ENCODE data around the gene B3GNT9. TPM values are rescaled to one million over a fixed set of nuclear protein-coding genes. Genes with fewer than 3 reads are reported as not detected.
A peak's percentile ranks its signal among the peaks of the same experiment; 100 is the strongest.

The B3GNT9 gene
- total RNA-seq, 1 experiment from 2014 or later: 3.8 TPM

DNA sequence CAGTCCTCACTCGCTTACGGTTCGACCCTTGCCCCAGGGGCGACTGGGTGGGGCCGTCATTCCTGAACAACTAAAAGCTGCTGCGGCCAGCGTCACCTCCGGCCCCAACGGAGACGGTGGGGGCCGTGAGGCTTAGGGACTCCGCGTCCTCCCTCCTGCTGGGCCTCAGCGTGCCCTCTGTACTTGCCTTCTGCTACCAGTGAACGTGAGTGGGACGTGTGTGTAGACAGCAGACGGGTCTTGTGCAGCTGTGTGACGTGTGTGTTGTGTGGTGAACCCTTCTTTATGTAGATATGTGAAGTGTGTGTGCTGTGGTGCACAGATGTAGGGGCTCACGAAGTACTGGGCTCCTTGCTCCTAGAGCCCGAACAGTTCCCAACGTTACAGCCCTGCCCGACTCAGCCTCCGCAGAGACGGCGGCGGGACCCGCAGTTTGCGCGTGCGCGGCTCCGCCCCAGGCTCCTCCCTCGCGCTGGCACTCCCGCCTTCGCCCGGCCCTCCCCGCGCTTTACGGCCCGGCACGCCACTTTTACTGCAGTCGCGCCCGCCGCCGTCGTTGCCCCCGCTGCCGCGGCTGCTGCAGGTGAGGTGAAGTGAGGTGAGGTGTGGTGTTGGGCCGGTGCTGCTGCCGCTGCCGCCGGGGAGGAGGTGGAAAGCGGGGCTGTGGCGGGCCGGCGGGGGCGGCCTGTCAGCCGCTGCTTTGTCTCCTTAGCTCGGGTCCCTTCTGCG lies 41.2 kb downstream of the B3GNT9 start, which contains the start of gene PHAF1:
Gene PHAF1, plus strand, starts transcription at position 535 of the 729 bp plus-strand sequence. CDS start 235 bp downstream, outside the sequence.
- BruUV-seq (replicated peaks): no TSS peak
- DNase-seq (ENCODE audit: low read depth, low spot score): peak; percentile 71
- H3K36me3 ChIP-seq (ENCODE audit: control insufficient read depth in 1 of 2, insufficient read depth in 2 of 2, low read length in 2 of 2): no peaks in the 10 kb centered on the region
- peaks cover 14 to 44% of the 10 kb centered on the region in 2 experiments; a peak in 3 of 4 replicates for H3K4me1 ChIP-seq (ENCODE audit: control insufficient read depth in 1 of 2, insufficient read depth in 2 of 2, low read length in 2 of 2)
- ChIA-PET CTCF (no interaction called here), POLR2A (no interaction called here), RAD21 (ENCODE audit: low non-redundant PET in 1 of 2, low total read pairs in 2 of 2, uncharacterized antibody in 2 of 2, unreplicated experiment in 2 of 2) (interaction anchor here in 1 of 2 experiments (1.1 kb wide), 1 partner anchor 92 kb away, joined by 3 read pairs; no protein-coding TSS in a partner anchor)
- peak within 1 kb of the TSS; percentile 68 to 81 for H3K4me3 ChIP-seq (replicated peaks in 1 of 2; ENCODE audit: low read depth in 1 of 2, low read length in 2 of 2)
- peak; percentile 93 for ATAC-seq
- H4K20me1 ChIP-seq (ENCODE audit: insufficient read depth): no peaks in the 10 kb centered on the region
- no peaks in the 10 kb centered on the region for H3K27me3 ChIP-seq (ENCODE audit: insufficient read depth, low read length)
- H3K9me2 ChIP-seq (ENCODE audit: insufficient read depth): no peaks in the 10 kb centered on the region
- H3K4me2 ChIP-seq (ENCODE audit: low read length): peak within 1 kb of the TSS; percentile 99
- peaks cover 45% of the 10 kb centered on the region for H3K79me2 ChIP-seq (ENCODE audit: insufficient read depth, low read length)
- TF ChIP-seq POLR2AphosphoS5 (IDR thresholded peaks at IDR 0.05; ENCODE audit: low read depth, low read length): peak; percentile 95
- TF ChIP-seq POLR2A (IDR thresholded peaks at IDR 0.05; ENCODE audit: borderline replicate concordance, extremely low read depth, insufficient read depth, insufficient read length): peak; percentile 97
- 0 out of 2 replicates have a peak, but pooled peaks have one; percentile 68 for TF ChIP-seq SIN3A (IDR thresholded peaks at IDR 0.05; ENCODE audit: low read depth)
- TF ChIP-seq YY1 (IDR thresholded peaks at IDR 0.05; ENCODE audit: extremely low read depth, insufficient replicate concordance, low read depth, low read length): no peak
- TF ChIP-seq ZFX (IDR thresholded peaks at IDR 0.05): peak; percentile 25; the same call in 1 of the 2 replicates
- no peak for TF ChIP-seq RAD21 (IDR thresholded peaks at IDR 0.05; ENCODE audit: low read depth)
- no peak within 1 kb of the TSS for H2AFZ ChIP-seq (ENCODE audit: low read depth, low read length, poor library complexity, severe bottlenecking)
- intact Hi-C loops (cut with micrococcal nuclease): loop anchor here (10.0 kb wide), 1 partner anchor 215 kb away; no protein-coding TSS in a partner anchor
- H3K9me3 ChIP-seq (ENCODE audit: control insufficient read depth in 1 of 2, insufficient read depth in 1 of 2, low read depth in 1 of 2, low read length in 2 of 2): no peaks in the 10 kb centered on the region
- peak within 1 kb of the TSS; percentile 81 for H3K9ac ChIP-seq (ENCODE audit: low read length)
- H3K27ac ChIP-seq (ENCODE audit: low read depth, low read length): peak within 1 kb of the TSS; percentile 53

DNA sequence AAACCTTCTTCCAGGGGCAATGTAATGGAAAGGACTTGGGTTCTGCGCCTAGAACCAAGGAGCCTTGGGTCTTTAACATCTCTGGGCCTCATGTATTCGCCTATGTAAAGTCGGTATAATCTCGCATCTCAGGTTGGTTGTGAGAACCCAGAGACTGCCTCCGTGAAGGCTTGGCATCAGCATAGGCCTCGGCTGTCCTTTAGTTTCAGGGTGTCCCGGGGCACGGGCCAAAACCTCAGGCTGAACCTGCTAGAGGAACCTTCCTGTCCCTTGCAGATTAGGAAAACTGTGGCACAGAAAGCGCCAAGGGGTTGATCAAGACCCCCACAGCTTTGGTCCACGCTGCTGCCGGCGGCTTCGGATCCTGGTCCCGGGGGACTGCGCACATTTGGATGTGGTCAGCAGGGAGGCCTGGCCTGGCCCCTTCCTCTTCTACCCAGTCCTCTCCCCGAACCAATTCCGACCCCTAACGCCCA lies 41.8 kb downstream of the B3GNT9 start:
- Histone ChIP-seq H3K9ac (ENCODE audit: low read length) (peak overlapping the region; percentile 81), H2AFZ (ENCODE audit: low read depth, low read length, poor library complexity, severe bottlenecking) (no peak overlapping the region), H3K36me3 (ENCODE audit: control insufficient read depth in 1 of 2, insufficient read depth in 2 of 2, low read length in 2 of 2) (no peaks in the 10 kb centered on the region), H3K4me3 (replicated peaks in 1 of 2; ENCODE audit: low read depth in 1 of 2, low read length in 2 of 2) (peak overlapping the region; percentile 68 to 81), H3K9me3 (ENCODE audit: control insufficient read depth in 1 of 2, insufficient read depth in 1 of 2, low read depth in 1 of 2, low read length in 2 of 2) (no peaks in the 10 kb centered on the region), H3K4me2 (ENCODE audit: low read length) (peak overlapping the region; percentile 99), H4K20me1 (ENCODE audit: insufficient read depth) (no peaks in the 10 kb centered on the region), H3K27ac (ENCODE audit: low read depth, low read length) (peak overlapping the region; percentile 53), H3K27me3 (ENCODE audit: insufficient read depth, low read length) (no peaks in the 10 kb centered on the region), H3K9me2 (ENCODE audit: insufficient read depth) (no peaks in the 10 kb centered on the region), H3K4me1 (ENCODE audit: control insufficient read depth in 1 of 2, insufficient read depth in 2 of 2, low read length in 2 of 2) (peaks cover 14 to 43% of the 10 kb centered on the region in 2 experiments; a peak in 3 of 4 replicates), H3K79me2 (ENCODE audit: insufficient read depth, low read length) (peaks cover 39% of the 10 kb centered on the region)
- no TSS peak for BruUV-seq (replicated peaks)
- ATAC-seq (no peak), DNase-seq (ENCODE audit: low read depth, low spot score) (no peak)
- ChIA-PET POLR2A (no interaction called here), CTCF (no interaction called here), RAD21 (ENCODE audit: low non-redundant PET in 1 of 2, low total read pairs in 2 of 2, uncharacterized antibody in 2 of 2, unreplicated experiment in 2 of 2) (interaction anchor here in 1 of 2 experiments (1.1 kb wide), 1 partner anchor 91 kb away, joined by 3 read pairs; no protein-coding TSS in a partner anchor)
- intact Hi-C loops (cut with micrococcal nuclease): loop anchor here (10.0 kb wide), 1 partner anchor 214 kb away; no protein-coding TSS in a partner anchor
- TF ChIP-seq, protein P1, sequence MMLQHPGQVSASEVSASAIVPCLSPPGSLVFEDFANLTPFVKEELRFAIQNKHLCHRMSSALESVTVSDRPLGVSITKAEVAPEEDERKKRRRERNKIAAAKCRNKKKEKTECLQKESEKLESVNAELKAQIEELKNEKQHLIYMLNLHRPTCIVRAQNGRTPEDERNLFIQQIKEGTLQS (IDR thresholded peaks at IDR 0.05): no peak
- TF ChIP-seq, protein P2, sequence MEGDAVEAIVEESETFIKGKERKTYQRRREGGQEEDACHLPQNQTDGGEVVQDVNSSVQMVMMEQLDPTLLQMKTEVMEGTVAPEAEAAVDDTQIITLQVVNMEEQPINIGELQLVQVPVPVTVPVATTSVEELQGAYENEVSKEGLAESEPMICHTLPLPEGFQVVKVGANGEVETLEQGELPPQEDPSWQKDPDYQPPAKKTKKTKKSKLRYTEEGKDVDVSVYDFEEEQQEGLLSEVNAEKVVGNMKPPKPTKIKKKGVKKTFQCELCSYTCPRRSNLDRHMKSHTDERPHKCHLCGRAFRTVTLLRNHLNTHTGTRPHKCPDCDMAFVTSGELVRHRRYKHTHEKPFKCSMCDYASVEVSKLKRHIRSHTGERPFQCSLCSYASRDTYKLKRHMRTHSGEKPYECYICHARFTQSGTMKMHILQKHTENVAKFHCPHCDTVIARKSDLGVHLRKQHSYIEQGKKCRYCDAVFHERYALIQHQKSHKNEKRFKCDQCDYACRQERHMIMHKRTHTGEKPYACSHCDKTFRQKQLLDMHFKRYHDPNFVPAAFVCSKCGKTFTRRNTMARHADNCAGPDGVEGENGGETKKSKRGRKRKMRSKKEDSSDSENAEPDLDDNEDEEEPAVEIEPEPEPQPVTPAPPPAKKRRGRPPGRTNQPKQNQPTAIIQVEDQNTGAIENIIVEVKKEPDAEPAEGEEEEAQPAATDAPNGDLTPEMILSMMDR (IDR thresholded peaks at IDR 0.05 in 2 of 3, conservative IDR thresholded peaks at IDR 0.05 in 1 of 3; ENCODE audit: borderline replicate concordance in 1 of 3, insufficient read depth in 1 of 3, low read depth in 2 of 3, low read length in 2 of 3): no peak
- TF ChIP-seq RAD21 (IDR thresholded peaks at IDR 0.05; ENCODE audit: low read depth) (no peak), POLR2AphosphoS5 (IDR thresholded peaks at IDR 0.05; ENCODE audit: low read depth, low read length) (no peak), ELF1 (IDR thresholded peaks at IDR 0.05; ENCODE audit: borderline replicate concordance, low read depth) (no peak), SIN3A (IDR thresholded peaks at IDR 0.05; ENCODE audit: low read depth) (no peak), CBX3 (IDR thresholded peaks at IDR 0.05; ENCODE audit: low read depth) (no peak), YY1 (IDR thresholded peaks at IDR 0.05; ENCODE audit: extremely low read depth, insufficient replicate concordance, low read depth, low read length) (no peak)
- TF ChIP-seq, protein P3, sequence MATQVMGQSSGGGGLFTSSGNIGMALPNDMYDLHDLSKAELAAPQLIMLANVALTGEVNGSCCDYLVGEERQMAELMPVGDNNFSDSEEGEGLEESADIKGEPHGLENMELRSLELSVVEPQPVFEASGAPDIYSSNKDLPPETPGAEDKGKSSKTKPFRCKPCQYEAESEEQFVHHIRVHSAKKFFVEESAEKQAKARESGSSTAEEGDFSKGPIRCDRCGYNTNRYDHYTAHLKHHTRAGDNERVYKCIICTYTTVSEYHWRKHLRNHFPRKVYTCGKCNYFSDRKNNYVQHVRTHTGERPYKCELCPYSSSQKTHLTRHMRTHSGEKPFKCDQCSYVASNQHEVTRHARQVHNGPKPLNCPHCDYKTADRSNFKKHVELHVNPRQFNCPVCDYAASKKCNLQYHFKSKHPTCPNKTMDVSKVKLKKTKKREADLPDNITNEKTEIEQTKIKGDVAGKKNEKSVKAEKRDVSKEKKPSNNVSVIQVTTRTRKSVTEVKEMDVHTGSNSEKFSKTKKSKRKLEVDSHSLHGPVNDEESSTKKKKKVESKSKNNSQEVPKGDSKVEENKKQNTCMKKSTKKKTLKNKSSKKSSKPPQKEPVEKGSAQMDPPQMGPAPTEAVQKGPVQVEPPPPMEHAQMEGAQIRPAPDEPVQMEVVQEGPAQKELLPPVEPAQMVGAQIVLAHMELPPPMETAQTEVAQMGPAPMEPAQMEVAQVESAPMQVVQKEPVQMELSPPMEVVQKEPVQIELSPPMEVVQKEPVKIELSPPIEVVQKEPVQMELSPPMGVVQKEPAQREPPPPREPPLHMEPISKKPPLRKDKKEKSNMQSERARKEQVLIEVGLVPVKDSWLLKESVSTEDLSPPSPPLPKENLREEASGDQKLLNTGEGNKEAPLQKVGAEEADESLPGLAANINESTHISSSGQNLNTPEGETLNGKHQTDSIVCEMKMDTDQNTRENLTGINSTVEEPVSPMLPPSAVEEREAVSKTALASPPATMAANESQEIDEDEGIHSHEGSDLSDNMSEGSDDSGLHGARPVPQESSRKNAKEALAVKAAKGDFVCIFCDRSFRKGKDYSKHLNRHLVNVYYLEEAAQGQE (IDR thresholded peaks at IDR 0.05; ENCODE audit: low read depth): no peak

Measured in HCT116 (cell line).